Hippocampal formation (tissue), 2 donors: ENCODE data around the gene TAS2R41.

Source experiments
- DNase-seq, 2 donors: peaks; one replicate each; lab custom pipeline; 2025; lab: John Stamatoyannopoulos, UW

The TAS2R41 gene

GRCh38 chr7:143477501-143478150, at the start of gene TAS2R41:
Gene TAS2R41 (plus strand): TSS chr7:143477873. CDS start chr7:143477873, 0 bp downstream.
- no peak for DNase-seq

- no peak for DNase-seq
These were observed 47.6 kb upstream of the TAS2R41 start for GRCh38 chr7:143429770-143430698.

- no peak for DNase-seq
These were observed 46.6 kb upstream of the TAS2R41 start for GRCh38 chr7:143431109-143431508.

- no peak for DNase-seq
These were observed 43.9 kb upstream of the TAS2R41 start for GRCh38 chr7:143433759-143434158.

- DNase-seq: no peak
These were observed 43.0 kb upstream of the TAS2R41 start for GRCh38 chr7:143434660-143435059.

- no peak for DNase-seq
These were observed 42.4 kb upstream of the TAS2R41 start for GRCh38 chr7:143435266-143435665.

GRCh38 chr7:143436325-143436946, 41.2 kb upstream of the TAS2R41 start:
- no peak for DNase-seq

GRCh38 chr7:143437578-143437977, 40.1 kb upstream of the TAS2R41 start:
- no peak for DNase-seq

GRCh38 chr7:143439866-143440265, 37.8 kb upstream of the TAS2R41 start:
- no peak for DNase-seq

GRCh38 chr7:143443153-143443552, 34.5 kb upstream of the TAS2R41 start, which contains the start of gene TAS2R60:
Gene TAS2R60 (plus strand): TSS chr7:143443453. CDS start chr7:143443453, 0 bp downstream.
- DNase-seq: no peak

- no peak for DNase-seq
These were observed 33.5 kb upstream of the TAS2R41 start for GRCh38 chr7:143444063-143444782.

- no peak for DNase-seq
These were observed 32.9 kb upstream of the TAS2R41 start for GRCh38 chr7:143444785-143445184.

- DNase-seq: no peak
These were observed 30.2 kb upstream of the TAS2R41 start for GRCh38 chr7:143447466-143447865.

GRCh38 chr7:143448429-143448828, 29.2 kb upstream of the TAS2R41 start:
- DNase-seq: no peak

- no peak for DNase-seq
These were observed 27.9 kb upstream of the TAS2R41 start for GRCh38 chr7:143449793-143450192.

- DNase-seq: no peak
These were observed 26.6 kb upstream of the TAS2R41 start for GRCh38 chr7:143451122-143451521.

GRCh38 chr7:143451746-143452145, 25.9 kb upstream of the TAS2R41 start:
- no peak for DNase-seq

GRCh38 chr7:143452495-143452894, 25.2 kb upstream of the TAS2R41 start:
- DNase-seq: no peak

- DNase-seq: no peak
These were observed 23.5 kb upstream of the TAS2R41 start for GRCh38 chr7:143454091-143454680.

GRCh38 chr7:143455491-143455890, 22.2 kb upstream of the TAS2R41 start:
- no peak for DNase-seq

GRCh38 chr7:143455942-143456341, 21.7 kb upstream of the TAS2R41 start:
- no peak for DNase-seq
